DMS53 treated with DMSO at 0.1 percent for 48 hours (cell line): ENCODE results near the gene SLX4IP.

Source experiments
- DNase-seq: peaks from one replicate; lab custom pipeline; 2025; ENCODE audit not compliant: unreplicated experiment; lab: John Stamatoyannopoulos, UW

The SLX4IP gene

DNA sequence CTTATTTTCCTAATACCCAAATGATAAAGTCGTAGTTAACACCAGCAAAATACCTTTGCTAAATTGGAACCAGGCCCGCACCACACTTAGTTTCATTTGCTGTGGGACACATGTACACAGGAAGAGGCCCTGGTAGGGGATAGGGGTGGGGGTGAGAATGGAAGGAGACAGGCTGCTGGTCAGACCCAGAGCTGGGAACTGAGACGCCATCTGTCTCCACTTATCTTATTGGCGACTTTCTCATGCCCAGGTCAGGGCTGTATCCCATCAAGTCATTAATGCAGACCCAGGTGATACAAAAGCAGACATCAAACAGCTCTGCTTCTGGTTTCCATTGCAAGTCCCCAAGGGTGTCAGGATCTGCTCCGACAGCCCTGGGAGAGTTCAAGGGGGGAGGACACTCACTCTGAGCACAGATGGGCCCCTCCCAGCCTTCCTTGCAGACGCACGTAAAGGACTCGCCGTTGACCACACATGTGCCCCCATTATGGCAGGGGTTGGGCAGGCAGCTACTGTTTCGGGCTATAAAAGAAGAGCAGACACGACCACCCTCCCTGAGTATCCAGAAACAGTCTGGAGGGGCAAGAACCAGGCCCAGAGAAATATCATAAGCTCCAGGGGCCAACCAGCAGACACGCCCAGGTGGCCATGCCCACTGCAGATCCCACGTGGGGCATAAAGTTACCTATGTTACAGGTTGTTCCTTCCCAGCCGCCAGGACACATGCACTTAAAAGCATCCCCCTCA lies 209.5 kb downstream of the SLX4IP start:
- no peak for DNase-seq

DNA sequence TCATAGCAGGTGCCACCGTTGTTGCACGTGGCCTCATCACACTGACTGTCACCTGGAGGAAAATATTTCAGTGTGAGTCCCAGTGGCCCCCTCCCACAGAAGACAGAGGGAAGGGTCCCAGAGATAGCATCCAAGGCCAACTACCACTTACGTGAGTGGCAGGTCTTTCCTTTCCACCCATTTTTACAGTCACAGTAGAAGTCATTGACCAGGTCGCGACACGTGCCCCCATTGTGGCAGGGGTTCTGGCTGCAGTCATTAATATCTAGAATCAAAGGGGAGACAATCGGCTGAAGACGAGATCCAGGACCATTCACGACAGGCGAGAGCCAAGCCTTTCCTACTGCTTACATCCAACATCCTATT lies 210.1 kb downstream of the SLX4IP start:
- no peak for DNase-seq

DNA sequence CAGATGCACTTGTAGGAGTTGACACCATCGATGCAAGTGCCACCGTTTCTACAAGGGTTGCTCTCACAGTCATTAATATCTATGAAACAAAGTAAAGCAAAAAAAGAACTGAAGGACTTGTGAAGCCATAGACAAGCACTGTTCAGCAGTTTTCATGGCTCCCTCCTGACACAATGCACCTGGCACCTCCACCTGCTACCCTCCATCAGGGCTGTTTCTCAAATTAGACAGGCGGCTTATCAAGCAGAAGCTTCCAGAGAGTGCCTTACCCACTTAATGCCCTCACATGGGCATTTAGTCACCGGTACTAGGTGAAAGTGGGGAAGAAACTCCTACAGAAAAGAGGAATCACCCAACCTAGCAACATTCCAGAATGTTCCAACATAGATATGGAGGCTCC lies 210.9 kb downstream of the SLX4IP start:
- DNase-seq, result no peak

DNA sequence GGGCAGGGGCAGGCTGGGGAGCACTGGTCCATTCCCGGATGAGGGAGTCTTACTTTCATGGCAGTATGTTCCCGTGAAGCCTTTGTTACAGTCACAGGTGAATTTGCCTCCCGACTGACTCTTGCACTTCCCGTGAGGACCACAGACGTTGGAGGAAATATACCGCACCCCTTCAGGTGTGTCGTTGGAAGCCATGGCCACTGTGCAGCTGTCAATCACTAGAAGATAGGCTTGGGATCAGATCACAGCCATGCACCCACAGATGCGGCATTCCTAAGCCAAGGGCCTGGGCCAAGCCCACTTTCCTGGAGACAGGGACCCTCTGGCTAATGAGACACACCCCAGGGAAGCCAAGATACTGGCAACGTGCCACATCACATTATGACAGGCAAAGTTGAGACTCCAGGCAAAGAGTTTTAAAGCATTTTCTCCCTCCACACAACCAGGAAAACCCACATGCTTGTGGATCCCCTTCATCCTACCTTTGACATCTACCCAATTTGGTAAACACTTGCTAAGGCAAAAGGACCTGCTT lies 211.8 kb downstream of the SLX4IP start:
- DNase-seq, result no peak

DNA sequence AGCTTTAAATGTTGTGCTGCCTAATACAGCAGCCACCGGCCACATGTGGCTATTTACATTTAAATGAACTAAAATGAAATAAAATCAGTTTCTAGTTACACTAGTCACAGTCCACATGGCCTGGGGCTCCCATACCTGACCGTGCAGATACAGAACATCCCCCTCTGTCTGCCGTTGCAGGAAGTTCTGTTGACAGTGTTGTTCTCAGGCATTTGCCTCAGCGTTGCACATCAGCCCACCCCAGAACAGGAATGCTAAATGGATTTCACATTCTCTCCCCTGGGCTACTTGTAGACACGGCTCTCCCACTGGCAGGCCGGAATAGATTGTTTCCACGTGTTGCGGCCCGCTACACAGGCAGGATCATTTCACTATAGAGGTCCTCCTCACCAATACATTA lies 212.4 kb downstream of the SLX4IP start:
- no peak for DNase-seq

DNA sequence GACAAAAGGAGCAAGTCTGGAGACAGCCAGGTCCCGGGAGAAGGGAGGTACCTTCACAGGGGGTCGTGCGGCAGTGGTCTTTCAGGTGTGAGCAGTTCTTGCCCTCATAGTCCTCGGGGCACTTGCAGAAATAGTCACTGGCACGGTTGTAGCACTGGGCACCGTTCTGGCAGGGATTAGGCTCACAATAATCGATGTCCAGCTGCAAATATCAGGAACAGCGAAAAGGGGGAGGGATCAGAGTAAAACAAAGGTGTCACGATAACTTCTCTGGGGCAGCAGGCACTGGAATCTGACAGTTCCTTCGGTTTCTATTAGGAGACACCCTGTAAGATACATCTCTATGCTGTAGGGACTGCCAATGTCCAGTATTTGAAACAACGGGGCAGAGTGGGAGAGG lies 212.8 kb downstream of the SLX4IP start:
- no peak for DNase-seq

DNA sequence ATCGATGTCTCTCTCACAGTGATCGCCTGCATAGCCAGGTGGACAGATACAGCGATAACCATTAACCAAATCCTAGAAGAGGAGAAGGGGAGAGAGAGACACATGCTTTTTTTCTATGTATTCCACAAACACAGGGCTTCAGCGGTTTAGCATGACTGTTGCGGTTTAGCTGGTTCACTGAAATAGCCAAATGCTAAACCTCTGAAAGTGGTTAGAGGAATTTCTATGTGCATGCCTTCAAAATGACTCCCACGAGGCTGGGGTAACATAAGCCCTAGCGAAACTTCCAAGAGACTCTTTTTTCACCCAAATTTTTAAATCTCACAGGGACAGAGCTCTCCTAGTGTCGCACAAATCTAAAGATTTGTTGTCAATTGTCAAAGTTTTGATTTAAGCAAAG lies 213.5 kb downstream of the SLX4IP start:
- DNase-seq, result no peak

DNA sequence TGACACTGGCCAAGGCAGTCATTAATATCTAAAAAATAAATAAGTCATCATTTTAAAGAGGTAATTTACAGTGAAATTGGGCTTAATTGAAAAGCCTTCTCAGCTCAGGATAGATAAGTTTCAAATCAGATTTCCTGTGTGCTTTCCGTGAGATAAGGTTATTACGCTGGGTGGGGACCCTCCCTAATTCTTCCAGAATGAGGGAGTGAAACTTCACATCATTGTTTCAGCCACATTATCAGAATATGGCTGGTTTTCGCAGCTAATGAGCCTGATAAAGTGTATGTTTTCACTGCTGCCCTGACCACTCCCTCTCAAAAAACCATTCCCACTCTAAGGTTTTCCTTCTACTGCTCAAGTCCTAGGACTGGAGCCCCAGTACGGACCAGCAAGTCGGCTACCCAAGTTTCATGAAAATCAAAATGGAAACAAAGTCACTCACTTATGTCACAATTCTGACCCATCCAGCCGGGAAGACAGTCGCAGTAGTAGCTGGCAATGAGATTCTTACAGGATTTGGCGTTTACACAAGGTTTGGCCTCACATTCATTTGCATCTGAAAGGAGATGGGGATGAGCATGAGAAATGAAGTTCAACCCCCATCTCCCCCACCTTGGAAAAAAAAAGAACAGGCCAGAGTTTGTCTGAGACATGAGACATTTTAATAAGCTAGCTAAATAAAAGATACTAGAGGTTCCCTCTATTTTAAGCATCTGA lies 214.1 kb downstream of the SLX4IP start:
- DNase-seq, result no peak

DNA sequence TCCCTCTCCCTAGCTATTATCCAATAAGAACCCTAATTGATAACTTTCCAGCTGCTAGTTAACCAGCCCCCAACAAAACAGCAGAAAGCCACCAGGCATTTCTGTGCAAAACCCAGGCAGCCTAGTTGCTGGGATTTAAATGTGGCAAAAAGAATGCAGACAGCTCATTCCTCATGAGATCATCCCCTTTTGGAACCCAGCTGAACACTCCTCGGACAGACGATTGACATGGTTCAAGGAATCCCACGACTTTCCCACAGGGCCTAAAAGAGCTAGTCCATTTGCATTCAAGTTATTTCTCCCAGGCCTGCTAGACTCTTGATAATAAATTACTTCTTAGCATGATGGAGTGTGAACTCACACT lies 214.7 kb downstream of the SLX4IP start:
- DNase-seq, result no peak

DNA sequence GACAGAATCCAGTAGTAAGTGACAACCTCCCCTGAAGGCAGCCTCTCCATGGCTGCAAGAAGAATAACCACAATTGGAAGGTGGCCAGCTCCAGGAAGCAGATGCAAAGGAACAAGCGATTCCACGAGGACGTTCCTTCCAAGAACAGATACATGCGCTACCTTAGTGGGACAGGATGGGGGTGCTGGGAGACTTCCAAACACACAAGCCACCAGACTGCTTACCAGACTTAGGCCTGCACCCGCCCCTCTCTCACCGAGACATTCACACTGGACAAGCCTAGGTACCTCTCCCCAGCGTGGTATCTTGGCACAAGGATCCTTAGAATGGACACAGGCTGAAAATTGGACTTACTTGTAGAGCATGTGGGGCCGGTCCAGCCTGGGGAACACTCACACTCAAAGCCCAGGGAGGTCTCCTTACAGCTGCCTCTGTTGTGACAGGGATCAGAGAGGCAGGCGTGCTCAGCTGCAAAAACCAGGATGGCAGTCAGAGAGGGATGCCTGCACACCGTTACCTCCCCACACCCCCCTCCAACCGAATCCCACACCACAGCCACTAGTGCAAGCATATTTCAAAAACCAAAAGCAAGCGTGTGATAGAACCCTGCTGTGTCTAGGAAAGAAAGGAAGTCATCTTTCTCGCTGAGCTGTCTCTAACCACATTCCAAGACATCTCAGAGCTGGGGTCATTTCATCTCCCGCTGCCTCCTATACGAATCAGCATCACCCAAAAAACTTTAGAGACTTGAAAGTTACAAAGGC lies 216.3 kb downstream of the SLX4IP start:
- DNase-seq, result no peak

DNA sequence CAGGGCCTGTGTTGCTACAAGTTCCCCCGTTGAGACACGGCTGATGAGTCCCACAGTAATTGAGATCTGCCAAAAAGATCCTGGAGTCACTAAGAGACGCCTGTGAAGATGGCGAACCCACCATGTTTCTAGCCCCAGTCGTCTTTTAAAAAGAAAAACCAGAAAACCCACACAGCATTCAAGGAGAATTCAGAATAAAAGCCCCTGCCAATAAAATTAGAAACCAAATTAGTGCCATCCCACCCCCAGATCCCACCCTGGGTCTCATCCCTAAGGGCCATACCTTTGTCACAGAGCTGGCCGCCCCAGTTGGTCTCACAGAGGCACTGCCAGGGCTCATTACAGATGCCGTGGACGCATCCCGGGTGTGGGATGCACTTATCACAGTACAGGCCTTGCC lies 217.1 kb downstream of the SLX4IP start:
- no peak for DNase-seq

DNA sequence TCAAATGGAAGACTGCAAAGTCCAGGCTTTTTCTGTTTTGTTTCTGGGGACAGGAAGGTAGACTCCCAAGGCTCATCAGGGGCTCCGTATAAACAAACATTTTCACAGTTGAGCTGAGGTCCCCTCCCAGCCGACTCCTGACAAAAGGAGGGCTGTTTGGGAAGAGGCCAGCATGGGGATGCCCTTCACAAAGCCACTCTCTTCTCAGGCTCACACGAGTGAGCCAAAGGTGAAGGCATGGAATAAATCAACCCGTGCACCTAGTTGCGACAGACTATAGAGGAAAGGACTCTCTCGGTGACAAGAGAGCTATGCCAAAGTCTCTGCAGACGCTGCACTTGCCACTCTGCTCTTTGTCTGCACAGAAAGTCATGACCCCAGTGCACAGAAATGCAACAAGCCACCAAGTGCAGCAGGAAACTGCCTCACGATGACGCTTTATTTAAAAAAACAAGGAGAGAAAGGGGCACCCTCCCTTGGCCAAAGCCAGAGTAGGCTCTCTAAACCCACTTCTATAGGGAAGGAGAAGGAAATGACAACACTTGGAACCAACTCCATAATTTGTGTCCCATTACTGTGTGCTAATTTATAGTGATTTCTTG lies 217.7 kb downstream of the SLX4IP start:
- DNase-seq, result no peak

DNA sequence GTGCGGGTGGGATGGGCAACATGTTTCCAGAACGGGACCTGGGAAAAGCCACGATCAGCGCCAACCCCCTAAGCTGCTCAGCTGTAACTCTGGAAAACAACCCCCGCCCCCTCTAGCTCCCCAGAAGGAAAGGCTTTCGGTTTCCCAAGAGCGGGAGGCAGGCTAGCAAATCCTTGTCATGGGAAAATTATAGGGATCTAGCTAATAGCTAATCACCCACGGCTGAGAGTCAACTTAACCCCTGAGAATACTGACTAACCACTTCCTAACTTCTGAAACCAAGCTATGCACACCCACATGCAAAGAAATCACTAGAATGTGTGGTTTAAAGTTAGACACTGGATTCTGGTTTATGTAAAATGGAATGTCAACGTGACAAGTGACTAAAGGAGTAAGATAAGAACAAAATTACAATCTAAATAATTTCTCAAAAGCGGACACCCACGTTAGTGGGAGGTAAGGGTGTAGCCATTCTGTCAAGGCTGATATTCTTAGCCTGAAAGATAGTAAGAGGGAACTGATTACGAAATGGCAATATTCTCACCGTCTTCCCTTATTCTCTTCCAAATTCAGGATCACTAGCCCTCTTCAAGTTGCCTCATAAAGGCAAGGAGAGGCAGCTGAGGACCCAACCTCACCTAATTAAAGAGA lies 218.6 kb downstream of the SLX4IP start:
- no peak for DNase-seq

DNA sequence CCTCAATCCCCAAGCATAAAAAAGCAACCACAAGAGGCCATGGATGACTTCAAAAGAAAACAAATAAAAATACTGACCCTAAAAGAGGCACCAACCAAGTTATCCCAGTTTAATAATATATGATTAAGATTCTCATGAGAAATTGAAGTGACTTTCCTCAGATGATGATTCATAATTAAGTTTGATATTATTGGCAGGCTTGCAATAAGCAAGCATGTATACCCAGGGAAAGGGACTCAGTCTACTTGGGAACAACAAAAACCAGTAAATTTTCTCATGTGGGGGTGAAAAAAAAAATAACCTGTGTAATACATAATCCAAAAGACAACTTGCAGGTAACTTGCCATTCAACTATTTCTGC lies 219.1 kb downstream of the SLX4IP start:
- no peak for DNase-seq

DNA sequence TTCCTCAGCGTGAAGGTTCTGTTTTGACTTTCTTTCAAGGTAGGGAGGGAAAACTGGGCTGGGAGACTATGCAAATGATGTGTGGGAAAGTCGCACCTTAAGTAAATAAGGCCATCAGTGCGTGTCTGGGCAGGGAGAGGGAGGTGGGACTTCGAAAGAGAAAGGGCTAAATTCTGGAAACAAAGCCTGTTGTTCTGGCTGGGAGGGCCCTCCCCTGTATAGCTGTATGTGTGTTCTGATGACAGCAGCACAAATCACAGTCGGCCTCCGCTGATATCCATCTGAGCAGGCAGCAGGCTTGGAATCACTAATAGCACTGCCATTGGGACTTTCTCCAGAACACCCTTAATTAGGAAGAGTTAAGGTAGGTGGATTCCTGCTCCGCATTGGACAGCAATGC lies 219.5 kb downstream of the SLX4IP start:
- no peak for DNase-seq

DNA sequence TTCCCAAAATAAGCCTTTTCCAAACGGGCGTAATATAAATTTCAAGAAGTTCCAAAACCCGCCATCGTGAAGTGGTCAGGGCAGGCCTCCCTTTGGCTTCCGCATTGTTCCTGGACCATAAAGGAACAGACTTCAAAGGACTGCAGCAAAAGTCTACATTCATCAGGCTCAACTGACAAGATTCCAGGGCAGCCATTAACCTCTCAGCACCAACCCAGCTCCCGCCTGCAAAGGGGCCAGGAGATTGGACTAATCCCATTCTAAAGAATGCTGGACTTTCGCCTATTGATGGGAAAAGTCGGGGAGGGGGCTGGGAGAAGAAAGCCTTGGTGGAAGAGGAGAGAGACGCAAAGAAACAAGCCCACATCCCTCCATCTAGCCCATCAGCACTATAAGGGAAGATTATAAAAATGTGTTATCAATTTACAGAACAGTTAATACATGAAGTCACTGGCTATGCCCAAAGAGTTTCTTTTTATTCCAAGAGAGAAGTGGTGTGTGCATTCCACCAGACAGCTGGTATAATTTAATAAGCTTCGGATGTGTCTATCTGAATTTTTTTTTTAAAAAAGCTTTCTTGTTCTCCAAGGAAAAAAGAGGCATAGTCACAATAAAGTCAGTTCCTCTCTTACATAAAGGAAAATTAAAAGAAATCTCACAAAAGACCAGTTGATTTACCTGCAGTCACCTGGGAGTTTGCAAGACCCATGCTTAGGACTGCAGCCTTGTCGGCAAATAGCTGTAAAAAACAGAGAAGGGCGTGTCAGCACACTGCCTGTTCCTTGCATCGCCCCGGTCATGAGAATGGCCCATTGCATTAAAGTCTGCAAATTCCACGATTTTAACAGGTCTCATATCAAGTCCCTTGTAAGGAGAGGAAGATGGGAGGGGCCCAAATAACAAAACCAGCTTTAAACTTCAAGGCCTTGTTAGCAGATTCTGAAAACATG lies 220.9 kb downstream of the SLX4IP start:
- DNase-seq, result no peak

DNA sequence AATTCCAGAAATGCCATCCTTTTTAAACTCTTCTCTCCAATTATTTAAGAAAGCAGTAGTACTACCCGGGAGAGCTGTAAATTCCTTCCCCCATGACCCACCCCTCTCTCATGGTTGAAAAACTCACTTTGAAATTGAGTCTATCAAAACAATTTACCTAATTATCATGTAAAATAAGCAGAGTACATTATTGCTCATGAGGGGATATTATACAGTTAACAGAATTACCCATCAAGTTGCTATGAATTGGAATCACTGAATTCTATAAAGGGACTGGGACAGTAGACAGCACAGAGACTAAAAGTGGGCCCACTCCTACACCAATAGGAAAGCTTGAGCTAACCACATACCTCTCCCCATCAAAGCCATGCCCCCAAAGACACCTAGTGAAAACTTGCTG lies 222.3 kb downstream of the SLX4IP start:
- DNase-seq, result no peak

DNA sequence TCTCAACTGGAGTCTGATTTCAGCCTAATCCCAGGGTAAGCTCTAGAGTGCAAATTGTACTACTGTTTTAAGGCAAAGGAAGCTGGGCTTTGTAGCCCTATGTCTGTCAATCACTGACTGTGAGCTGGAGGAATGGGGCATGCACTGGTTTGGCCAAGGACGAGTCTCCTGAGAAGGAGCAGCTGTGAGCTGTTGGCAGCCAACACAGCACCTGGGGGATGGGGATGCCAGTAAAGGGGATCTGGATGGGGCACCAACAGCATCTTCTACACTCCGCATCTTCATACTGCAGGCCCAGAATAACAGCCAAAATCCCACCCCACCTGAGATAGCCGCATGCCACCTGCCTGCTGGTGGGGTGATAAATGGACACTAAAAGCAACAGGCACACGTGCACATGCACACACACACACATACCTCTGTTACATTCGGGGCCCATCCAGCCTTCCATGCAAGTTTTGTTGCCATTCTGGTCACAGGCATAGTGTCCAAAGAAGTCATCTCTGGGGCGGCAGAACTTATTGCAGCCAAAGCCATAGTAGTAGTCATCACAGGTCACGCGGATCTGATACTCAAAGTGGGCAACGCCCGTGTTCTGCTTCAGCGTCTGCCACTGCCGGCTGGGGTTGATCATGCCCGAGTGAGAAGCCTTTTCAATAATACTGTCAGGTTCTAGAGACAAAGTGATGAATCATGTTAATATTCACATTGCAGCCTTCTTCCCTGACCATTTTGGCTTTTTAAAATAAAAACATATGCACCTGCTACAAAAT lies 223.1 kb downstream of the SLX4IP start:
- DNase-seq, result no peak
